GM23248 (cell line): ENCODE measurements around the gene CTTNBP2. TPM values are rescaled to one million over a fixed set of nuclear protein-coding genes. Genes with fewer than 3 reads are reported as not detected.
"Not testable (repeated sequence)": the region's sequence is repeated elsewhere in the genome, so short reads cannot be mapped to it uniquely, and the experiment has no call there.

Experiments used
- DNase-seq: peaks from one replicate; pipeline ENCODE4 v3.0.0-alpha.2; 2015
- H2AFZ ChIP-seq: fragments of 200-600 bp; sonication (generic); 2 replicates; pipeline ENCODE4 v1.6.1; 2016; ENCODE audit warnings: antibody characterized with exemption
- H3F3A ChIP-seq: fragments of 200-600 bp; sonication (generic); 2 replicates; pipeline ENCODE4 v1.6.1; 2016; ENCODE audit warnings: mild to moderate bottlenecking, antibody characterized with exemption, mixed run types; ENCODE audit not compliant: insufficient read depth
- H3K27ac ChIP-seq: fragments of 200-600 bp; sonication (generic); 2 replicates; pipeline ENCODE4 v1.5.1; 2016; ENCODE audit warnings: mild to moderate bottlenecking
- H3K27me3 ChIP-seq: fragments of 200-600 bp; sonication (generic); replicated peaks from 2 replicates; pipeline ENCODE4 v1.6.1; 2016; ENCODE audit warnings: mild to moderate bottlenecking; ENCODE audit not compliant: insufficient read depth
- H3K36me3 ChIP-seq: fragments of 200-600 bp; sonication (generic); 2 replicates; pipeline ENCODE4 v1.6.1; 2016; ENCODE audit warnings: low read depth, mild to moderate bottlenecking
- H3K4me1 ChIP-seq: fragments of 200-600 bp; sonication (generic); 2 replicates; pipeline ENCODE4 v1.6.1; 2016; ENCODE audit warnings: mild to moderate bottlenecking; ENCODE audit not compliant: insufficient read depth
- H3K4me2 ChIP-seq: fragments of 200-600 bp; sonication (generic); one replicate; pipeline ENCODE4 v1.6.1; 2016; ENCODE audit warnings: mild to moderate bottlenecking; ENCODE audit not compliant: unreplicated experiment
- H3K4me3 ChIP-seq: fragments of 200-600 bp; sonication (generic); 2 replicates; pipeline ENCODE4 v1.5.1; 2016; ENCODE audit warnings: mild to moderate bottlenecking
- H3K79me2 ChIP-seq: fragments of 200-600 bp; sonication (generic); 2 replicates; pipeline ENCODE4 v1.6.1; 2016; ENCODE audit warnings: mild to moderate bottlenecking; ENCODE audit not compliant: insufficient read depth
- H3K9ac ChIP-seq: fragments of 200-600 bp; sonication (generic); 2 replicates; pipeline ENCODE4 v1.6.1; 2016; ENCODE audit warnings: mild to moderate bottlenecking
- H3K9me2 ChIP-seq: fragments of 200-600 bp; sonication (generic); 2 replicates; pipeline ENCODE4 v1.6.1; 2016; ENCODE audit warnings: mixed run types, mild to moderate bottlenecking, moderate library complexity; ENCODE audit not compliant: insufficient read depth
- H3K9me3 ChIP-seq: fragments of 200-600 bp; sonication (generic); one replicate; pipeline ENCODE4 v1.6.1; 2017; ENCODE audit warnings: low read depth
- H4K20me1 ChIP-seq: fragments of 200-600 bp; sonication (generic); 2 replicates; pipeline ENCODE4 v1.6.0; 2016; ENCODE audit not compliant: insufficient read depth
- EZH2 ChIP-seq: fragments of 200-600 bp; sonication (generic); IDR thresholded peaks from 2 replicates; pipeline ENCODE4 v1.6.1; 2018; ENCODE audit warnings: antibody characterized with exemption, mild to moderate bottlenecking; ENCODE audit not compliant: insufficient read depth, poor library complexity, severe bottlenecking
- EZH2phosphoT487 ChIP-seq: fragments of 200-600 bp; sonication (generic); IDR thresholded peaks from 2 replicates; pipeline ENCODE4 v1.6.1; 2018; ENCODE audit warnings: antibody characterized with exemption, moderate library complexity, mild to moderate bottlenecking, low read depth; ENCODE audit not compliant: insufficient read depth
- WGBS, 2 experiments: methylation state at CpG; one replicate each; pipeline ENCODE4 v1.1.6; 2015 to 2017; ENCODE audit warnings: low lambda C conversion rate in 2 of 2, low coverage in 1 of 2; ENCODE audit errors: missing lambda C conversion rate in 2 of 2; 5-methylcytosine and 5-hydroxymethylcytosine counted together
- in situ Hi-C: fragments of 300-500 bp; cut with MboI; formaldehyde crosslinking; loops from 2 replicates; pipeline ENCODE4 v1.15.0; 2020
- polyA plus RNA-seq: library from polyadenylated mRNA; unstranded; fragments of >200 nt; fragmentation: Nextera tagmentation; extraction: Ambion mirVana; gene quantifications from 2 replicates; pipeline ENCODE4 v1.2.1, GENCODE V29; 2016
- total RNA-seq: library from RNA; depleted of rRNA; stranded (reverse); fragments of >200 nt; shearing (Covaris generic); gene quantifications from 2 replicates; pipeline ENCODE4 v1.2.3, GENCODE V29; 2014

CTTNBP2 gene
- total and polyA plus RNA-seq, 2 experiments from 2014 or later = not detected

- H3K9me2 ChIP-seq = no peaks in the 10 kb centered on the region
- no peak overlapping the region for H3K27ac ChIP-seq
- H4K20me1 ChIP-seq = no peaks in the 10 kb centered on the region
- no peak for TF ChIP-seq EZH2
- TF ChIP-seq EZH2phosphoT487 = no peak
- no peak overlapping the region for H2AFZ ChIP-seq
- no peaks in the 10 kb centered on the region for H3K9me3 ChIP-seq
- no peak overlapping the region for H3K4me3 ChIP-seq
- H3K4me1 ChIP-seq = no peaks in the 10 kb centered on the region
- no peaks in the 10 kb centered on the region for H3F3A ChIP-seq
- WGBS, 2 experiments = 12 to 17% methylated on average over 3 of the region's 3 CpGs
- H3K79me2 ChIP-seq = no peaks in the 10 kb centered on the region
- DNase-seq = peak; percentile 61
- H3K36me3 ChIP-seq = no peaks in the 10 kb centered on the region
- H3K27me3 ChIP-seq = peaks cover 7% of the 10 kb centered on the region; the same call in 1 of the 2 replicates
- in situ Hi-C loops = no loop called here
- H3K9ac ChIP-seq = no peak overlapping the region
- H3K4me2 ChIP-seq = no peak overlapping the region
Observed at GRCh38 chr7:117715784-117716445, 157.3 kb downstream of the CTTNBP2 start.

GRCh38 chr7:117711556-117711955, 161.7 kb downstream of the CTTNBP2 start:
- no peaks in the 10 kb centered on the region for H4K20me1 ChIP-seq
- TF ChIP-seq EZH2phosphoT487 (no peak), EZH2 (no peak)
- in situ Hi-C loops = no loop called here
- H3K9ac ChIP-seq = no peak overlapping the region
- no peak overlapping the region for H2AFZ ChIP-seq
- H3F3A ChIP-seq = no peaks in the 10 kb centered on the region
- no peak for DNase-seq
- no peak overlapping the region for H3K4me3 ChIP-seq
- no peak overlapping the region for H3K4me2 ChIP-seq
- no peaks in the 10 kb centered on the region for H3K36me3 ChIP-seq
- no peak overlapping the region for H3K27ac ChIP-seq
- no peaks in the 10 kb centered on the region for H3K9me3 ChIP-seq
- whole genome bisulfite sequencing, 2 experiments = 14 to 16% methylated on average over 1 of the region's 1 CpG
- no peaks in the 10 kb centered on the region for H3K4me1 ChIP-seq
- no peaks in the 10 kb centered on the region for H3K9me2 ChIP-seq
- no peaks in the 10 kb centered on the region for H3K79me2 ChIP-seq
- peaks cover 7% of the 10 kb centered on the region; the same call in 1 of the 2 replicates for H3K27me3 ChIP-seq

- H3K9me2 ChIP-seq, H3K4me3 ChIP-seq, H2AFZ ChIP-seq, H3K27ac ChIP-seq, H3K79me2 ChIP-seq, H3K36me3 ChIP-seq, DNase-seq, H3K9me3 ChIP-seq, H3K9ac ChIP-seq, H4K20me1 ChIP-seq, H3K4me1 ChIP-seq, H3K4me2 ChIP-seq, in situ Hi-C loops, H3F3A ChIP-seq, H3K27me3 ChIP-seq: not testable (repeated sequence)
- 39 to 49% methylated on average over 4 of the region's 4 CpGs for WGBS, 2 experiments
Observed at GRCh38 chr7:117708173-117708572, 165.1 kb downstream of the CTTNBP2 start.

- Histone ChIP-seq H3K27me3 (no peaks in the 10 kb centered on the region), H3K4me1 (no peaks in the 10 kb centered on the region), H3F3A (no peaks in the 10 kb centered on the region), H3K4me3 (no peak overlapping the region), H3K27ac (no peak overlapping the region), H3K79me2 (no peaks in the 10 kb centered on the region), H3K9me2 (no peaks in the 10 kb centered on the region), H3K9me3 (no peaks in the 10 kb centered on the region), H4K20me1 (no peaks in the 10 kb centered on the region), H2AFZ (no peak overlapping the region), H3K36me3 (no peaks in the 10 kb centered on the region), H3K9ac (no peak overlapping the region), H3K4me2 (no peak overlapping the region)
- DNase-seq = no peak
- no peak for TF ChIP-seq EZH2
- TF ChIP-seq EZH2phosphoT487 = no peak
- in situ Hi-C loops = no loop called here
Observed at GRCh38 chr7:117707080-117707479, 166.2 kb downstream of the CTTNBP2 start.

GRCh38 chr7:117706210-117706609, 167.0 kb downstream of the CTTNBP2 start:
- no peak for TF ChIP-seq EZH2
- no peak for TF ChIP-seq EZH2phosphoT487
- Histone ChIP-seq H3K4me3 (no peak overlapping the region), H3K9ac (no peak overlapping the region), H4K20me1 (no peaks in the 10 kb centered on the region), H3K9me2 (no peaks in the 10 kb centered on the region), H2AFZ (no peak overlapping the region), H3K36me3 (no peaks in the 10 kb centered on the region), H3K27me3 (no peaks in the 10 kb centered on the region), H3K4me1 (no peaks in the 10 kb centered on the region), H3K79me2 (no peaks in the 10 kb centered on the region), H3K27ac (no peak overlapping the region), H3K9me3 (no peaks in the 10 kb centered on the region), H3F3A (no peaks in the 10 kb centered on the region), H3K4me2 (no peak overlapping the region)
- 16 to 17% methylated on average over 2 of the region's 2 CpGs for WGBS, 2 experiments
- in situ Hi-C loops = no loop called here
- DNase-seq = no peak
